HL-60 (cell line): ENCODE measurements around the gene AGPAT4.

Experiments
- POLR2AphosphoS5 ChIP-seq: IDR thresholded peaks from 2 replicates; pipeline ENCODE4 v1.6.1; 2012; ENCODE audit warnings: low read depth
- TF ChIP-seq, protein P1 (sequence below): IDR thresholded peaks from one replicate; pipeline ENCODE4 v1.5.1; 2011; ENCODE audit warnings: low read length, control low read depth, inconsistent platforms; ENCODE audit not compliant: insufficient read depth
- TF ChIP-seq, protein P2 (sequence below): IDR thresholded peaks from 2 replicates; pipeline ENCODE4 v1.6.1; 2012; ENCODE audit warnings: low read depth; ENCODE audit not compliant: insufficient replicate concordance

DNA sequence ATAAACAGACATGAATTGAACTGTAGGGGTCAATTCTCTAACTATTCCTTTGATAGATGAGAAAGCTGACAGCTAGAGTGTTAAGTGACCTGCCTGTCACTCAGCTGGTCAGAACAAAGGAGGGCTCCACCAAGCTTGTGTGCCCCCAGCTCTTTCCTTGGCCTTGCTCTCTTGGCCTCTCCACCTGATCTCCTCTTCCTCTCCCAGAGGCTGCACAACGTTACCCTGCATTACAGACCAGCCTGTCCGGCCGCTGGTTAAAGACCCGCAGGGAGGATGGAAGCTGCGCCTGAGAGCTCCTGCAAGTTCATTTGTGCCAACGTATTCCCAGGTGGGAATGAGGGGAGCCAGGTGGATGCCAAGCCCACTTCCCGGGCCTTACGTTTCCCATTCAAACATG is 22.5 kb downstream of the AGPAT4 start:
- TF ChIP-seq, protein P1, sequence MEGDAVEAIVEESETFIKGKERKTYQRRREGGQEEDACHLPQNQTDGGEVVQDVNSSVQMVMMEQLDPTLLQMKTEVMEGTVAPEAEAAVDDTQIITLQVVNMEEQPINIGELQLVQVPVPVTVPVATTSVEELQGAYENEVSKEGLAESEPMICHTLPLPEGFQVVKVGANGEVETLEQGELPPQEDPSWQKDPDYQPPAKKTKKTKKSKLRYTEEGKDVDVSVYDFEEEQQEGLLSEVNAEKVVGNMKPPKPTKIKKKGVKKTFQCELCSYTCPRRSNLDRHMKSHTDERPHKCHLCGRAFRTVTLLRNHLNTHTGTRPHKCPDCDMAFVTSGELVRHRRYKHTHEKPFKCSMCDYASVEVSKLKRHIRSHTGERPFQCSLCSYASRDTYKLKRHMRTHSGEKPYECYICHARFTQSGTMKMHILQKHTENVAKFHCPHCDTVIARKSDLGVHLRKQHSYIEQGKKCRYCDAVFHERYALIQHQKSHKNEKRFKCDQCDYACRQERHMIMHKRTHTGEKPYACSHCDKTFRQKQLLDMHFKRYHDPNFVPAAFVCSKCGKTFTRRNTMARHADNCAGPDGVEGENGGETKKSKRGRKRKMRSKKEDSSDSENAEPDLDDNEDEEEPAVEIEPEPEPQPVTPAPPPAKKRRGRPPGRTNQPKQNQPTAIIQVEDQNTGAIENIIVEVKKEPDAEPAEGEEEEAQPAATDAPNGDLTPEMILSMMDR: no peak
- no peak for TF ChIP-seq POLR2AphosphoS5
- TF ChIP-seq, protein P2, sequence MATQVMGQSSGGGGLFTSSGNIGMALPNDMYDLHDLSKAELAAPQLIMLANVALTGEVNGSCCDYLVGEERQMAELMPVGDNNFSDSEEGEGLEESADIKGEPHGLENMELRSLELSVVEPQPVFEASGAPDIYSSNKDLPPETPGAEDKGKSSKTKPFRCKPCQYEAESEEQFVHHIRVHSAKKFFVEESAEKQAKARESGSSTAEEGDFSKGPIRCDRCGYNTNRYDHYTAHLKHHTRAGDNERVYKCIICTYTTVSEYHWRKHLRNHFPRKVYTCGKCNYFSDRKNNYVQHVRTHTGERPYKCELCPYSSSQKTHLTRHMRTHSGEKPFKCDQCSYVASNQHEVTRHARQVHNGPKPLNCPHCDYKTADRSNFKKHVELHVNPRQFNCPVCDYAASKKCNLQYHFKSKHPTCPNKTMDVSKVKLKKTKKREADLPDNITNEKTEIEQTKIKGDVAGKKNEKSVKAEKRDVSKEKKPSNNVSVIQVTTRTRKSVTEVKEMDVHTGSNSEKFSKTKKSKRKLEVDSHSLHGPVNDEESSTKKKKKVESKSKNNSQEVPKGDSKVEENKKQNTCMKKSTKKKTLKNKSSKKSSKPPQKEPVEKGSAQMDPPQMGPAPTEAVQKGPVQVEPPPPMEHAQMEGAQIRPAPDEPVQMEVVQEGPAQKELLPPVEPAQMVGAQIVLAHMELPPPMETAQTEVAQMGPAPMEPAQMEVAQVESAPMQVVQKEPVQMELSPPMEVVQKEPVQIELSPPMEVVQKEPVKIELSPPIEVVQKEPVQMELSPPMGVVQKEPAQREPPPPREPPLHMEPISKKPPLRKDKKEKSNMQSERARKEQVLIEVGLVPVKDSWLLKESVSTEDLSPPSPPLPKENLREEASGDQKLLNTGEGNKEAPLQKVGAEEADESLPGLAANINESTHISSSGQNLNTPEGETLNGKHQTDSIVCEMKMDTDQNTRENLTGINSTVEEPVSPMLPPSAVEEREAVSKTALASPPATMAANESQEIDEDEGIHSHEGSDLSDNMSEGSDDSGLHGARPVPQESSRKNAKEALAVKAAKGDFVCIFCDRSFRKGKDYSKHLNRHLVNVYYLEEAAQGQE: no peak
